ENCODE measurements around the gene KRT38.

KRT38 gene

GRCh38 chr17:41440531-41441033 lies at the start of gene KRT38:
Gene KRT38, minus strand, starts transcription at chr17:41440983. Its CDS starts 62 bp downstream, at chr17:41440921.
- no peak for DNase-seq

- DNase-seq: no peak
Measured at GRCh38 chr17:41489531-41489930, 48.7 kb upstream of the KRT38 start, which contains the start of gene KRT36. Gene KRT36, minus strand, starts transcription at chr17:41489910. Its CDS starts 46 bp downstream, at chr17:41489864.

GRCh38 chr17:41486809-41487530 lies 46.2 kb upstream of the KRT38 start:
- no peak for DNase-seq

DNA sequence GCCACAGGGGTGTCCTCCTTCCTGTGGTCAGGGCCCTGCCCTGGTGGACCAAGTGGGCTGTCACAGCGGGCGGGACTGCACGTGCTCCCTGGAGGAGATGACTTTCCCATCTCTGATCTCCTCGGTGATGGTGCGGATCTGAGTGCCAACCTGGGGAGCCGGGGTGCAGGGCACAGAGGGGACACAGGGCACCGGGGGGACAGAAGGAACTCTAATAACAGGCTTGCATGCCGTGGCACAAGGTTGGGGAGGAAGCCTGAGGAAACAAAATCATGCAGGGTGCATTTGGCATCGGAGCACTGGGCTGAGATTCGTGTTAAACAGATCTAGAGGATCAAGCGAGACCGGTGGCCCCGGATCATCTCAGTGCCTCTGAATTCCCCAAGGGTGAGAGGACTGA lies 45.5 kb upstream of the KRT38 start:
- DNase-seq: no peak

- no peak for DNase-seq
Measured at GRCh38 chr17:41484920-41485904, 44.4 kb upstream of the KRT38 start.

GRCh38 chr17:41483991-41484826 lies 43.4 kb upstream of the KRT38 start:
- DNase-seq: no peak

GRCh38 chr17:41483531-41483930 lies 42.7 kb upstream of the KRT38 start:
- DNase-seq: no peak

DNA sequence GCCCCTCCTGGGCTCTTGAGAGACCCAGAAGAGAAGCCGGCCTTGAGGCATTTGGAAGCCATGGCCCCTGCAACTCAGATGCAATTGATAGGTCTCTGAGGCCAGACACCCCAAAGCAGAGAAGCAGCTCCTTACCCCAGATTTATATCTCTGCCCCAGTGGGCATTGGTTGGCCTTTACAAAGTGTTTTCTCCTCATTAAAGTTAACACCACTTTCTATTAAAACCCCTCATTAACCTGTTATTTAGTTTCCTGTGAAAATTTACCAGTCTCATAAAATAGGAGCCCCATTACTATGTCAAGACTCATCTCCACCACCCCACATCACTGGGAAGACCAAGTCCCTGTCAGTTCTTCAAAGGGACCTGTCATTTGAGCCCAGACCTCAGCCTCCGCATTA lies 40.3 kb upstream of the KRT38 start, which contains the start of gene KRT35:
Gene KRT35 (minus strand): TSS at position 116 of the 400 bp plus-strand sequence. CDS start 54 bp downstream, at position 62.
- no peak for DNase-seq

DNA sequence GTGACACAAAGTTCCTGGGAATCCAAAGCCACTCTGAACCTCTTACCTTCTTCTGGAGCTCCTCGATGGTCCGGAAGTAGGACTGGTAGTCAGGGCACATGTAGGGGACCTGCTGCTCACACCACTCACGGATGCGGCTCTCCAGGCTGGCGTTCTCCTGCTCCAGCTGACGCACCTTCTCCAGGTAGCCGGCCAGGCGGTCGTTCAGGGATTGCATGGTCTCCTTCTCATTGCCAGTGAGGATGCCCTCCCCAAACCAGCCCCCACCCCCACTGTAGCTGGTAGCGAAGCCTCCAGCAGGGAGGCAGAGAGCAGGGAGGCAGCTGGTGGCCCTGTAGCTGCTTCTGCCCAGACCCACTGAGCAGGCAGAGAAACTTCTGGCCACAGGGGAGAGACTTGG lies 39.8 kb upstream of the KRT38 start:
- DNase-seq: no peak

GRCh38 chr17:41480136-41480535 lies 39.4 kb upstream of the KRT38 start:
- no peak for DNase-seq

GRCh38 chr17:41478237-41478636 lies 37.5 kb upstream of the KRT38 start:
- no peak for DNase-seq

DNA sequence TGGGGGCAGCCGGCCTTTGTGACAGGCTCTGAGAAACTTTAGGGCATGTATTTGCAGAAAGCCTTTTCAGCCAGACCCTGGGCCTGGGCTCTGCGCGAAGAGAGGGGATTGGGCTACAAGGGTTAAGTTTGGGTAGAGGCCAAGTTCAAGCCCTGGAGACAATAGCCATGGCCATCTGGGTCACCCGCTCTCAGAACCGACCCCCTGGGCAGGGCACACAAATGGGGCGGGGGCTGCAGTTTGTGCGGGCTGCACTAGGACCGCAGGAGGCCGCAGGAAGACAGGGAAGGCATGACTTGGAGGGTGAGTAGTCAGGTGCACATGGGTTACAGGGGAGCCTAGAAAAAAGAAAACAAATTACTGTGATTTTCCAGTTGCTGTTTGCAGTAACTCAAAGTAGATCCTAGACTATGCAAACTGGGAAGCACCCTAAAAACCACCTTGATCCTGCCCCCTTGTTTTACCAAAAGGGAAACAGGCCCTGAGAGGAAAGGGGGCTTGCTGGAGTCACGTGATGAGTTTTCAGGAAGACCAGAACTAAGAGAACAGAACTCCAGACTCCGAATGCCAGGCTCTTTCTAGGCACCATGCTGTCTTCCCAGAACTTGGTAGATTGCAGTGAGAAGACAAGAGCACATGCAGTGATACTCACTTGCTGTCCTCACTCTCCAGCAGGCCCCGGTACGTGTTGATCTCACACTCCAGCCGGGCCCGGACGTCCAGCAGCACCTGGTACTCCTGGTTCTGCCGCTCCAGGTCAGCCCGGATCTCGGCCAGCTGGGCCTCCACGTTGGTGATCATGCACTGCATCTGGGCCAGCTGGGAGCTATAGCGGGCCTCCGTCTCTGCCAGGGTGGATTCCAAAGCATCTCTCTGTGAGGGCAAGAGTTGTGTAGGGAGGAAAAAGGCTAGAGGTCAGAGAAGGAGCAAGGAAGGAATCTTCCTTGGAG lies 36.4 kb upstream of the KRT38 start:
- no peak for DNase-seq

GRCh38 chr17:41475421-41475820 lies 34.6 kb upstream of the KRT38 start:
- no peak for DNase-seq

DNA sequence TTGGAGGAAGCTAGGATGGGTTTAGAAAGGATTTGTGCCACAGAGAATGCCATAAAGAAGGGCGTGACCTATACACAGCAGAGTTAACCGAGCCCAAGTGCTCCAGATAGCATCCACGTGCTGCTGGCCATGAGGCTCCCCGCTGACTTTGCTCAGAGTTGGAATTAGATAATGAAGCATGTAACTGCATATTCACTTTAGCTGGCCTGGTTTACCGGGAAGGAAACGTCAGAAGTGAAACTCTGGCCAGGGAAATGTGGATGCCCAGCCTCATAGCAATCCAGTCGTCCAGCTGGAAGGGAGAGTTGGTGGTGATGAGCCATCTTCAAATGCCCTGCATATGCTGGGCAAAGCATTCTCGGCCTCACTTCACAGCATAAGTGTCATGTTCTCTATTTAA lies 34.1 kb upstream of the KRT38 start:
- no peak for DNase-seq

GRCh38 chr17:41468346-41468745 lies 27.6 kb upstream of the KRT38 start:
- no peak for DNase-seq

DNA sequence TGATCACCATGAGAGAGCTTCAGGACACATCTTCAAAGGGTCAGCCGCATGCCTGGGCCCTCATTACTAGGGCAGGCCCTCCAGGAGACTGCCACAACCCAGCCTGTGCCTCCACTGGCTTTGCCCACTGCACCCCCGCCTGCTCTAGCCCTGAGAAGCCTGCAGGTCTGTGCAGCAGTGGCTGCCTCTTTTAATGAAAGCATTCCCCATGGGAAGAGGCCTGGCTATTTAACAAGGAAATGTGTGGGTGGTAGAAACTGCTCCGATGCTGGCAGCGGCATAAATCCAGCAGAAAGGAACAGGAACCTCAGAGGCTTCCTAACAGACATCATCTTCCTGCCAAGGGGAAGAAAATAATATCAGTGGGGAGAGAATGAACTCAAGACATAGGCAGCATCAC lies 26.8 kb upstream of the KRT38 start:
- DNase-seq: no peak

- DNase-seq: no peak
Measured at GRCh38 chr17:41466988-41467387, 26.2 kb upstream of the KRT38 start, which contains the start of gene KRT32. Gene KRT32, minus strand, starts transcription at chr17:41467386. Its CDS starts 61 bp downstream, at chr17:41467325.

DNA sequence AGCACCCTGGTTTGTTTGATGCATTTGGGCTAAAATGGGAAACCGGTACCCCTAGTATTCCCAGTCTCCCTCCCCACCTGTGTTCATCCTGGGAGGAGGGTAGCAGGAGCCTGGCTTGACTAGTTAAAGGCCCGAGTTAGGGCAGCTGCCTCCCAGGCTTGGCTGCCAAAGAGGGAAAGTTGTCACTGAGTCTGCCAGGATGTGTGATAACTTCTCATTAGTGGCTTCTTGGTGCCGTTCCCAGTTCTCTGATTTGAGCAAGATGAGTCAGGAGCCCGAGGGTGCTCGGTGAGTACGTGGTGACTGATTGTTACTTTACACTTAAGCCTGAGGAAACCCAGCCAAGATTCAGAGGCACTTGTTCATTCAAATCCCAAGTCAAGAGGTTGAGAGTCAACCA lies 23.9 kb upstream of the KRT38 start:
- no peak for DNase-seq

GRCh38 chr17:41464173-41464572 lies 23.4 kb upstream of the KRT38 start:
- DNase-seq: no peak

DNA sequence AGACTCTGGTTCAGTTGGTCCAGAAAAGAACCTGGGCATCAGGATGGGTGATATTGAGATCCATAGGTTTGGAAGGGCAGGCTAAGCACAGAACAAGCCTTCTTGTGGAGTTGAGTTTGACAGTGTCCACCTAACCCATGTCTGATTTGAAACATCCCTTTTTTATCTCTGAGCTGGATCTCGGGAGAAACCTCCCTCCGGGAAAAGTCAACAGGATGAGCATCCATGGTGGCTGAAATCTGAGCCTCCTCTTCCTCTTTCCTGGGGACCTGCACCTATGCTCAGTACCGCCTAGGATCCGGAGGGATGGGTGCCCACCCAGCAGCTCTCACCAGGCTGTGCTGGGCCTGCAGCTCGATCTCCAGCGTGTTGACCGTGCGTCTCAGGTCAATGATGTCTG lies 23.0 kb upstream of the KRT38 start:
- no peak for DNase-seq

GRCh38 chr17:41462705-41463104 lies 21.9 kb upstream of the KRT38 start:
- DNase-seq: no peak
